ENCODE results near the gene SCN10A.

GRCh38 chr3:38755130-38755529 is 60.9 kb downstream of the SCN10A start:
- no peak for TF ChIP-seq EP300 (IDR thresholded peaks at IDR 0.05)
- no peak for TF ChIP-seq CTCF (IDR thresholded peaks at IDR 0.05)
